GM18868 (cell line): ENCODE data around the gene PMF1.
"Not testable (repeated sequence)": the region's sequence is repeated elsewhere in the genome, so short reads cannot be mapped to it uniquely, and the experiment has no call there.

Experiments
- ATAC-seq: cut with Tn5 transposase; IDR thresholded peaks from one replicate; pipeline ENCODE4 v1.9.1; 2021; ENCODE audit warnings: mild to moderate bottlenecking, moderate library complexity; ENCODE audit not compliant: unreplicated experiment

The PMF1 gene, protein sequence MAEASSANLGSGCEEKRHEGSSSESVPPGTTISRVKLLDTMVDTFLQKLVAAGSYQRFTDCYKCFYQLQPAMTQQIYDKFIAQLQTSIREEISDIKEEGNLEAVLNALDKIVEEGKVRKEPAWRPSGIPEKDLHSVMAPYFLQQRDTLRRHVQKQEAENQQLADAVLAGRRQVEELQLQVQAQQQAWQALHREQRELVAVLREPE

DNA sequence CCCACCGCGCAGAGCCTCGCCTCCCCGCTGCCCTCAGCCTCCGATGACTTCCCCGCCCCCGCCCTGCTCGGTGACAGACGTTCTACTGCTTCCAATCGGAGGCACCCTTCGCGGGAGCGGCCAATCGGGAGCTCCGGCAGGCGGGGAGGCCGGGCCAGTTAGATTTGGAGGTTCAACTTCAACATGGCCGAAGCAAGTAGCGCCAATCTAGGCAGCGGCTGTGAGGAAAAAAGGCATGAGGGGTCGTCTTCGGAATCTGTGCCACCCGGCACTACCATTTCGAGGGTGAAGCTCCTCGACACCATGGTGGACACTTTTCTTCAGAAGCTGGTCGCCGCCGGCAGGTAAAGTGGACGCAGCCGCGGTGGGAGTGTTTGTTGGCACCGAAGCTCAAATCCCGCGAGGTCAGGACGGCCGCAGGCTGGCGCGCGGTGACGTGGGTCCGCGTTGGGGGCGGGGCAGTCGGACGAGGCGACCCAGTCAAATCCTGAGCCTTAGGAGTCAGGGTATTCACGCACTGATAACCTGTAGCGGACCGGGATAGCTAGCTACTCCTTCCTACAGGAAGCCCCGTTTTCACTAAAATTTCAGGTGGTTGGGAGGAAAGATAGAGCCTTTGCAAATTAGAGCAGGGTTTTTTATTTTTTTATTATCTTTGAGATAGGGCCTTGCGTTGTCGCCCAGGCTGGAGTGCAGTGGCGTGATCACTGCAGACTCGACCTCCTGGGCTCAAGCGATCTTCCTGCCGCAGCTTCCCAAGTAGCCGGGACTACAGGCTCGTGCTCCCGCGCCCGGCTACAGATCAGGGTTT is at the start of gene PMF1:
Gene PMF1 (plus strand): TSS at position 175 of the 811 bp plus-strand sequence. CDS start 9 bp downstream, at position 184.
- peak; percentile 92 for ATAC-seq

DNA sequence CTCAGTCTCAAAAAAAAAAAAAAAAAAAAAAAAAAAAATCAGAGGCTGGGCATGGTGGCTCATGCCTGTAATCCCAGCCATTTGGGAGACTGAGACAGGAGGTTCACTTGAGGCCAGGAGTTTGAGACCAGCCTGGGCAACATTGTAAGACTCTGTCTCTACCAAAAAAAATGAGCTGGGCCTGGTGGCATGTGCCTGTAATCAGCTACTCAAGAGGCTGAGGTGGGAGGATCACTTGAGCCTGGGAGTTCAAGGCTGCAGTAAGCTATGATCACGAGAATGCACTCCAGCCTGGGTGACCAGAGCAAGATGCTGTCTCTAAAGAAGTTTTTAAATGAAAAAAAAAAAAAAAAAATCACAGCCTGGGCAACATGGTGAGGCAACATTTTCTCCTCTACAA is 49.1 kb upstream of the PMF1 start:
- no peak for ATAC-seq

DNA sequence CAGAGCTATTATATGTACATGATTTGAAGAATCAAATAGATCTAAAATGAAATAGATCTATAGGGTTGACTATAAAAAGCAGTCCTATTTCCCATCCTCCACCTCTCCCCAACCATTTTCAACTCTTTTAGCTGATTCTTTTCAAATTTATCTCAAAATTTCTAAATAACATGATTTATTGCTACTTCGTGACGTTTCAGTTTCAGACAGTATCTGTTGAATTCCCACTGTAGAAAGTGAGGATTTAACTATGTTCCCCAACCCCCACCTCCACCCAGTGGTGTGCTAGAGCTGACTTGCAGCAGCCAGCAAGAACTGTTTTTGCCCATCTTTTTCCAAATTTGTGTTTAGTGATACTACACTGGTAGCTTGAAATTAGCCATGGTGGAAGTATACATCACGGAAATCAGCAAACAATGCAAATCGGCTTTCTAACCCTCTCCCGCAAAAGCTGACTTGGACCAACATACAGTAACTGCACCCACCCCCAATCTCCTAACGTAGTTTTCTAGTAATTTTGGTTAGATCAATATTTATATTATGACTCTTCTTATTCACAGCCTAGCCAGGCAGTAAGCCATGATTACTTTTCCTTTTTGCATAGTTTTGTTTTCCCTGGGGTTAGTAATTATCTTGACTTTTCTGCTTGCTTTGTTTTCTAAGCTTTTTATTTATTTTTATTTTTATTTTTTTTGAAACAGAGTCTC is 48.5 kb upstream of the PMF1 start:
- ATAC-seq = no peak

- no peak for ATAC-seq
Measured at GRCh38 chr1:156165083-156165482, 47.7 kb upstream of the PMF1 start.

DNA sequence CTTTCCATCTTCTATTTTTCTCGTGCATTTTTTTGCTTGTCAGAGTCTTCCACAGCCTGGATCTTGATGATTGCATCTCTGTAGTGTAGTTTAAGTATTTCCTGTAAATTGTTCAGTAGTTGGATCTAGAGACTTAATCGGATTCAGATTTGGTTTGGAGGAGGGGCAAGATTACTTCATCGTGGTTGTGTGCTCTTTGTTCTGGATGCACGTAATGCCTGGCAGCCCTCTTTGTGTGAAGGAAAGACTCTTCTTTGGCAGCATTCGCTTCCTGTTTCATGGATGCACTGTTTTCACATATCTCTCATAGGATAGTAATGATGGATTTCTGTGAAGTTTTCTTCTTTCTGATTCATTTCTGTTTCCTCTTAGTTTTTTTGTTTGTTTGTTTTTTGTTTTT is 45.3 kb upstream of the PMF1 start:
- no peak for ATAC-seq

DNA sequence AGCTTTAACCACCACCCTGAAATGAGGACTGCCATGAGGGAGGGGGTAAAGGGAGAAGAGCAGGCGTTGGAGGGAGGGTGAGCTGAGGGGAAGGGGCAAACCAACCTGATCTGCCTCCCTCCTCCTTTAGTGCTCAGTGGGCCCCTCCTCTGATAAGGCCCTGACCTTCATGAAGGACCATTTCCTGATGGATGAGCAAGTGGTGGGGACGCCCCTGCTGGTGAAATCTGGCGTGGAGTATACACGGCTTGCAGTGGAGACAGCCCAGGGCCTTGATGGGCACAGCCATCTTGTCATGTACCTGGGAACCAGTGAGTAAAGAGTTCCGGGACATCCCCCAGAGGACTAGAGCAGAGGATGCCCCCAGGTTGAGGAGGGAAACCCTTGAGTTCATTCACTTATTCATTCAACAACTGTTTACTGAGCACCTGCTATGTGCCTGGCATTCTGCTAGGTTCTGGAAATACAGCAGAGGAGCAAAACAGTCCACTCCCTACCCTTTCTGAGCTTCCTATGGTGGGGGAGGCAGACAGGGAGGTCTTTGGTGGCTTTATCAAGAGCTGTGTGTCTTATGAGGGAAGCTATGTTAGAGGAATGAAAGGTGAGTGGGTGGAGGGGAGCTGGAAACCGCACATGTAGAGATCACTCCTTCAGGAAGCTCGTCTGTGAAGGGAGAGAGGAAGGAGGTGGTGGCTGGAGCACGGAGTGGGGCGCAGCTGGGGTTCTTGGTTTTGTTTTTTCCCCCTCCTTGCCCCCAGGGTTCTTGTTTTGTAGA is 39.9 kb upstream of the PMF1 start:
- ATAC-seq = no peak

- ATAC-seq = no peak
Measured at GRCh38 chr1:156176610-156177210, 36.1 kb upstream of the PMF1 start.

DNA sequence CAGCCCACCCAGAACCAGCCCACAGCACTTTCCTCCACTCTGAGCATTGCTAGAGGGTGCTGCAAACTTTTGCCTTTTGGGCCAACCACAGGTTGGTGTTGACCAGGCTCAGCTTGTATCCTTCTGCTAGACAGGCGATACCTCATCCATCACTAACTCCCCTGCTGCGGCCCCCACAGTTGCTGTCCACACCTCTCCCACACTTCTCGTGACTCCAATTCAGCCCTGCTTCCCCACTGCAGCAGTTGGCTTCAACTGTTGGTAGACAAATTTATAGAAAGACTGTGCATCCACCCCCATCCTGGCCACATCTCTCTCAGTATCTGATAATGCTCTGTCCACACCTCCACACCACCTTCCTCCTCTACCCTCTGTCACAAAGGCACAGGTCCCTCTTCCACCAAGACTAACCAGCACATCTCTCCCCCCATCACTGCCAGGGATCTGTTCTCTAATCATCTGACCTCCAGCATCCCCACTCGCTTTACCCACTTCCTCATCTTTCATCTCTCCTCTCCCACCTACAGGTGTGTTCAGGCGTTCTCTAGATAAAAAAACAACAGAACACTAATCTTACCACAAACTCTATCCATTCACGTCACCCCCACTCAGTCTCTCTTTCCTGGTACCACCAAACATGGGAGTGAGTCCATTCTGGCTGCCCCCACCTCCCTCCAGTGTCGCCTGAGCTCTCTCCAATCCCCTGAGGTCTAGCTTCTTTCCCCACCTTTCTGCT is 34.7 kb upstream of the PMF1 start:
- no peak for ATAC-seq

GRCh38 chr1:156180471-156180870 is 32.3 kb upstream of the PMF1 start:
- ATAC-seq = no peak

GRCh38 chr1:156181391-156181924 is 31.3 kb upstream of the PMF1 start:
- ATAC-seq = not testable (repeated sequence)

GRCh38 chr1:156182010-156182779 is 30.6 kb upstream of the PMF1 start:
- ATAC-seq = not testable (repeated sequence)

DNA sequence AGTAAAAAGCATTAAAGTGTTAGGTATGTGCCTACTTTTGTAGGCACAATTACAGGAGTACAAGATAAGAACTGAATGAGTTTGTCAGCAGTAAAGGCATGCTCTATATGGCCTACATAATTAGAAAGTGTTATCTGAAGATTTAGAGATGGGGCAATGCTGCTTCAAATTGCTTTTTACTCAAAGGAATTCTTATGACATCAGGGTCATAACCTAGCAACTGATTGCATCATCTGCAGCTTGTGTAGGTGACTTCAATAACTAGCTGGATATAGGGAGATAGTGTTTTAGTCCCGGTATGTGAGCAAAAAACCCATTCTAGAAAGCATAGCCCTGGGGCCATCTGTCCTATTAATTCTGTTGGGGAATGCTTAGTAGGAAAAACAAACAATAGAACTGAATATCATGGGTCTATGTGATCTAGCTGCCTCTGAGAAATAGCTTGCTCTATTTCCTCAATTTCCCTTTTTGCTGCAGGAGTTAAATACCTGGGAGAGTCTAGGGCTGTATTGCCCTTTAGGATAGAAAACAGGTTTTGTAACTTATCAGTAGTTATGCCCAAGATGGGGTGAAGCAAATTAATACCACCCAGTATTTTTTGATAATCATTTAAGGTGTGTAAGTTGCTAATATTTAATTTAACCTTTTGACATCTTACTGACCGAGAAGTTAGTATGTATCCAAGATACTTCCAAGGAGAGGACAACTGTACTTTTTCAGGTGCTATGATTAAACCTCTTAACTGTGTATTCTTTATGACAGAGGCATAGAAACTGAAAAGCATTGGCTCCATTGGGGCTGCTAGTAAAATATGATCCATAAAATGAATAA is 26.2 kb upstream of the PMF1 start:
- ATAC-seq = not testable (repeated sequence)

- not testable (repeated sequence) for ATAC-seq
Measured at GRCh38 chr1:156190265-156190664, 22.5 kb upstream of the PMF1 start.

DNA sequence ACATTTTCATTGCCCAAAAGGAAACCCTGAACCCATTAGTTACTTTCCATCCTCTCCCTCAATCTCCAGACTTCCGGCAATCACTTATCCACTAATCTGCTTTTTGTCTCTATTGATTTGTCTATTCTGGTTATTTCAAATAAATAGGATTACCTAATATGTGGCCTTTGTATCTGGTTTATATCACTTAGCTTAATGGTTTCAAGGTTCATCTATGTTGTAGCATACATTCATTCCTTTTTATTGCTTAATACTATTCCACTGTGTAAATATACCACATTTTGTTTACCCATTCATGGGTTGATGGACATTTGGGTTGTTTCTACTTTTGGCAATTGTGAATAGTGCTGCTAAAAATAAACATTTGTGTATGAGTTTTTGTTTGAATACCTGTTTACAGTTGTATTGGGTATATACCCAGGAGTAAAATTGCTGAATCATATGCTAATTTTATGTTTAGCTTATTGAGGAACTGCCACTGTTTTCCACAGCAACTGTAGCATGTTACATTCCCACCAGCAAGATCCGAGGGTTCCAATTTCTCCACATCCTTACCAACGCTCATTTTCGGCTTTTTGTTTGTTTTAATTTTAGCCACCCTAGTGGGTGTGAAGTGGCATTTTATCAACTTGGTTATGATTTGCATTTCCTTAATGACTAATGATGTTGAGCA is 21.4 kb upstream of the PMF1 start:
- ATAC-seq = no peak

DNA sequence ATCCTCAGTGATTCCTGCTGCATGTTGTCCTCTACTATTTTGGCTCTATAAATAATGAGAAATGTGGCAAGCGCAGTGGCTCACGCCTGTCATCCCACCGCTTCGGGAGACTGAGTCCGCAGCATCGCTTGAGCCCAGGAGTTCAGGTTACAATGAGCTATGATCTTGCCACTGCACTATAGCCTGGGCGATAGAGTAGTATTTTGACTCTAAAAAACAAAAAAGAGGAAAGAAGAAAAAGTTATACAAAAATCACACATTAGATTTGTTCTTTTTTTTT is 19.7 kb upstream of the PMF1 start:
- no peak for ATAC-seq

DNA sequence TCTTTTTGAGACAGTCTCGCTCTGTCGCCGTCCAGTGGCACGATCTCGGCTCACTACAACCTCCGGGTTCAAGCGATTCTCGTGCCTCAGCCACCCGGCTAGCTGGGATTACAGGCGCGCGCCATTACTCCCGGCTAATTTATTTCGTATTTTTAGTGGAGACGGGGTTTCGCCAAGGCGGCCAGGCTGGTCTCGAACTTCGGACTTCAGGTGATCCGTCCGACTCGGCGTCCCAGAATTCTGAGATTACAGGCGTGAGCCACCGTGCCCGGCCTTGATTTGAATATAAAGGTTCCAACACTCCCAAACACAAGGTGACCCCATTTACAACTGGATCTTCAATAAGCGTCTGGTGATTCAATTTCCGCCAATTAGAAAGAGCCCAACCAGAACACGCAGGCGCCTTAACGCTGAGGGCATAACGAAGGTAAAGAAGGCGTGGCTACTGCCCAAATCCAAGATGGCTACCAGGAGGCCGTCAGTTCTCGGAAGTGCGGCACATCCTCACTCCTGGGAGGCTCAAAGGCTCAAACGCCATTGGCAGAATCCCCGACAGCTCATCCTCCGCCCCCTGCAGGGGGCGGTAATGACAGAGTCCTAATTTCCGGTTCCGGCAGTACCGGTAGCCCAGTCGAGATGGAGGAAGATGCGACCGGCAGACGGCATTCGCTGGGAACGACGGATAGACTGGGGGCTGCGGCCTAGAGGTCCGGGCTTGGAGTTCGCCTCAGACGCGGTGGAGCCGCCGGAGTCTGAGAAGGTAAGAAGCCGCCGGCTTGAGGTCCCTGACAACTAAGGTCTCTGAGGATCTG is 19.1 kb upstream of the PMF1 start, which contains the start of gene SLC25A44:
Gene SLC25A44 (plus strand): TSS at position 617 of the 812 bp plus-strand sequence. CDS start 5,744 bp downstream, outside the sequence.
- peak; percentile 96 for ATAC-seq

DNA sequence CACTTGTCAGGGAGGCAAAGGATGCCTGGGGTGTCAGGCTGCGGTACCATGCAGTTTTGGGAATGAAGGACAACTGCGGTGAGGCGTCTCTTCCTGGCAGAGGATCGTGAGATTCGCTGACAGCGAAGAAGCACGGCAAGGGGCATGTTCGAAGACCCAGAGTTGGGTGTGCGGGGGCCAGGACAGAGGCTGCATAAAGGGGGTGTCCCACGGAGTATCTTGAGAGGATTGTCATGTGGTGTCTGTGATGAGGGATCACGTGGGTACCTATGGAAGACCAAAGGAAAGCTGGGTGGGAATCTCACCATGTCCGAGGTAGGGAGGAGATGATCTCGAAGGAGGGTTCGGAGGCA is 18.5 kb upstream of the PMF1 start:
- no peak for ATAC-seq
